GM12878 (cell line): ENCODE measurements around the gene SPPL3. TPM values are rescaled to one million over a fixed set of nuclear protein-coding genes. Genes with fewer than 3 reads are reported as not detected.

Experiments
- ATAC-seq: fragments of 200-7000 bp; cut with Tn5 transposase; 3 replicates; pipeline ENCODE4 v1.9.1; 2020; ENCODE audit warnings: mild to moderate bottlenecking, moderate library complexity
- BruUV-seq: library from RNA; stranded (reverse); fragments of 400-500 nt; replicated peaks from 2 replicates; lab custom pipeline; 2021; lab: Mats Ljungman, UMichigan
- CTCF ChIA-PET: fragments of 300-600 bp; sonication (Branson Sonifier 250); formaldehyde crosslinking; extraction: SDS; loops from one replicate; lab custom pipeline; 2021; ENCODE audit warnings: inconsistent platforms; lab: Yijun Ruan, JAX
- POLR2A ChIA-PET: fragments of 350-600 bp; formaldehyde crosslinking; extraction: SDS; loops from one replicate; lab custom pipeline; 2021; ENCODE audit warnings: inconsistent platforms; lab: Charles Lee
- RAD21 ChIA-PET: fragments of 300-600 bp; sonication (Branson Sonifier 250); formaldehyde crosslinking; loops from one replicate; lab custom pipeline; 2023; ENCODE audit warnings: antibody characterized with exemption; ENCODE audit not compliant: unreplicated experiment; lab: Charles Lee
- SMC1A ChIA-PET: fragments of 300-600 bp; sonication (Branson Sonifier 250); formaldehyde crosslinking; loops from one replicate; lab custom pipeline; 2023; ENCODE audit not compliant: unreplicated experiment, uncharacterized antibody; lab: Charles Lee
- DNase-seq: peaks from one replicate; pipeline ENCODE4 v3.0.0-alpha.2; 2011; ENCODE audit warnings: low read depth, low spot score
- FAIRE-seq: peaks from 3 replicates; lab custom pipeline; 2011; peaks lifted over from hg19 to GRCh38; lab: Jason Lieb, UNC
- H2AFZ ChIP-seq: 2 replicates; pipeline ENCODE4 v1.6.0; 2011; ENCODE audit warnings: low read depth, low read length, control low read depth; ENCODE audit not compliant: control insufficient read depth
- H3K27ac ChIP-seq: 2 replicates; pipeline ENCODE4 v1.5.1; 2011; ENCODE audit warnings: control low read depth; ENCODE audit not compliant: control insufficient read depth, insufficient read depth
- H3K27me3 ChIP-seq, 2 experiments: replicated peaks in 1 of 2; 2 replicates each; pipeline versions ENCODE4 v1.6.0 to v1.6.1; 2011; ENCODE audit warnings: low read length in 1 of 2; ENCODE audit not compliant: control insufficient read depth in 2 of 2, insufficient read depth in 2 of 2
- H3K36me3 ChIP-seq, 2 experiments: 2 replicates each; pipeline ENCODE4 v1.5.1; 2011; ENCODE audit warnings: low read length in 1 of 2; ENCODE audit not compliant: control insufficient read depth in 2 of 2, insufficient read depth in 2 of 2
- H3K4me1 ChIP-seq: 2 replicates; pipeline ENCODE4 v1.6.1; 2011; ENCODE audit warnings: mild to moderate bottlenecking, low read length, moderate library complexity, mixed read lengths; ENCODE audit not compliant: control insufficient read depth, insufficient read depth
- H3K4me2 ChIP-seq: 2 replicates; pipeline ENCODE4 v1.6.0; 2011; ENCODE audit warnings: control low read depth; ENCODE audit not compliant: control insufficient read depth, insufficient read depth
- H3K4me3 ChIP-seq: fragments of 200-600 bp; sonication (generic); 2 replicates; pipeline ENCODE4 v1.5.1; 2016
- H3K79me2 ChIP-seq: 2 replicates; pipeline ENCODE4 v1.6.0; 2011; ENCODE audit warnings: low read length; ENCODE audit not compliant: control insufficient read depth, insufficient read depth
- H3K9ac ChIP-seq: 2 replicates; pipeline ENCODE4 v1.8.0; 2011; ENCODE audit warnings: low read length, control low read depth, mixed read lengths; ENCODE audit not compliant: control insufficient read depth, insufficient read depth
- H3K9me3 ChIP-seq: replicated peaks from 3 replicates; pipeline ENCODE4 v1.5.1; 2011; ENCODE audit warnings: mild to moderate bottlenecking, low read length; ENCODE audit not compliant: control insufficient read depth, insufficient read depth
- H4K20me1 ChIP-seq: 2 replicates; pipeline ENCODE4 v1.6.0; 2011; ENCODE audit not compliant: control insufficient read depth, insufficient read depth
- CTCF ChIP-seq, 3 experiments: IDR thresholded peaks in 2 of 3; conservative IDR thresholded peaks in 1 of 3; 2 replicates each; pipeline ENCODE4 v1.5.1; 2011; ENCODE audit warnings: low read depth in 3 of 3, low read length in 3 of 3, mild to moderate bottlenecking in 3 of 3, control low read depth in 2 of 3, moderate library complexity in 2 of 3, inconsistent platforms in 1 of 3, mixed read lengths in 1 of 3; ENCODE audit not compliant: control insufficient read depth in 2 of 3, insufficient read depth in 1 of 3; ENCODE audit errors: extremely low read depth in 1 of 3
- GABPA ChIP-seq: IDR thresholded peaks from 2 replicates; pipeline ENCODE4 v1.6.1; 2014; ENCODE audit warnings: antibody characterized with exemption, low read depth, mild to moderate bottlenecking, inconsistent platforms
- POLR2AphosphoS2 ChIP-seq: IDR thresholded peaks from 2 replicates; pipeline ENCODE4 v1.6.1; 2011; ENCODE audit warnings: low read depth, mild to moderate bottlenecking, low read length, improper control_type of control experiment, moderate library complexity
- POU2F2 ChIP-seq: IDR thresholded peaks from 3 replicates; pipeline ENCODE4 v1.6.1; 2011; ENCODE audit warnings: low read depth, mild to moderate bottlenecking, low read length, borderline replicate concordance
- RAD21 ChIP-seq: IDR thresholded peaks from 2 replicates; pipeline ENCODE4 v1.6.1; 2011; ENCODE audit warnings: mild to moderate bottlenecking, low read depth, low read length, moderate library complexity; ENCODE audit not compliant: insufficient read depth
- RUNX3 ChIP-seq: IDR thresholded peaks from 2 replicates; pipeline ENCODE4 v1.6.1; 2012; ENCODE audit warnings: low read length, inconsistent platforms
- SMARCA5 ChIP-seq: fragments of 450-650 bp; IDR thresholded peaks from 2 replicates; pipeline ENCODE4 v1.6.1; 2017; ENCODE audit warnings: mild to moderate bottlenecking
- SMC3 ChIP-seq: IDR thresholded peaks from 2 replicates; pipeline ENCODE4 v1.6.1; 2011; ENCODE audit warnings: low read length, improper control_type of control experiment, borderline replicate concordance
- SUZ12 ChIP-seq: fragments of 200-600 bp; sonication (generic); IDR thresholded peaks from one replicate; pipeline ENCODE4 v1.6.1; 2018; ENCODE audit warnings: antibody characterized with exemption, mild to moderate bottlenecking; ENCODE audit not compliant: unreplicated experiment
- YY1 ChIP-seq: IDR thresholded peaks from 2 replicates; pipeline ENCODE4 v1.6.1; 2011; ENCODE audit warnings: low read depth, mild to moderate bottlenecking, low read length
- ZBTB40 ChIP-seq: fragments of 450-650 bp; IDR thresholded peaks from 2 replicates; pipeline ENCODE4 v1.6.1; 2016; ENCODE audit warnings: mild to moderate bottlenecking, moderate library complexity, borderline replicate concordance
- ZSCAN29 ChIP-seq: fragments of 450-650 bp; IDR thresholded peaks from 2 replicates; pipeline ENCODE4 v1.6.1; 2017; ENCODE audit warnings: mild to moderate bottlenecking, moderate library complexity
- WGBS: methylation state at CpG from one replicate; pipeline ENCODE4 v1.1.6; 2016; ENCODE audit warnings: low lambda C conversion rate; ENCODE audit not compliant: insufficient replicate concordance, insufficient coverage; ENCODE audit errors: missing lambda C conversion rate; 5-methylcytosine and 5-hydroxymethylcytosine counted together
- in situ Hi-C: fragments of 300-500 bp; cut with MboI; formaldehyde crosslinking; loops from 9 replicates; pipeline ENCODE4 v1.14.3; 2018; ENCODE audit warnings: mixed read lengths
- intact Hi-C: fragments of 100-400 bp; cut with micrococcal nuclease; formaldehyde crosslinking; loops from one replicate; pipeline ENCODE4 v1.14.2; 2022; ENCODE audit not compliant: unreplicated experiment
- polyA plus RNA-seq, 11 experiments: library from polyadenylated mRNA; depleted of rRNA in 4 of 11; unstranded in 6 of 11; stranded (reverse) in 5 of 11; fragments of >200 nt; fragmentation: Nextera tagmentation in 4 of 11; fragmentation: Illumina TruSeq in 1 of 11; extraction: Ambion mirVana in 4 of 11; extraction: Trizol in 1 of 11; gene quantifications; 1 replicate in 1 of 11; 2 replicates in 10 of 11; pipeline versions ENCODE4 v1.2.1 to v1.2.3, GENCODE V29; 2011 to 2016; ENCODE audit warnings: inconsistent platforms in 2 of 11, missing spikeins in 2 of 11, low read depth in 1 of 11
- total RNA-seq, 4 experiments: library from RNA; depleted of rRNA in 3 of 4; stranded (reverse); fragments of >200 nt in 3 of 4; fragmentation: Illumina TruSeq in 1 of 4; extraction: Trizol in 1 of 4; gene quantifications; 2 replicates each; pipeline versions ENCODE4 v1.2.1 to v1.2.3, GENCODE V29; 2013 to 2021

The SPPL3 gene
- total and polyA plus RNA-seq, 10 of the 15 experiments (the other 5 are each of a cell fraction or from before 2014, with no cell fraction given): 4.3 to 45.5 (median 11.7) TPM

GRCh38 chr12:120713861-120714482 is 190.2 kb downstream of the SPPL3 start:
- H3K4me3 ChIP-seq: no peak overlapping the region
- BruUV-seq: no TSS peak
- POLR2A ChIA-PET: interaction anchor here (0.6 kb wide), 1 partner anchor 259 kb away, joined by 3 read pairs; no protein-coding TSS in a partner anchor
- intact Hi-C loops: loop anchor here (1.0 to 5.0 kb wide), 5 partner anchors 27 to 258 kb away; partner anchors contain the start of gene MLEC
- H3K27me3 ChIP-seq: no peaks in the 10 kb centered on the region
- CTCF ChIA-PET: interaction anchor here (0.9 to 2.1 kb wide), 10 partner anchors 15 to 258 kb away, joined by 3 to 23 read pairs (median 4); no protein-coding TSS in a partner anchor
- no peak overlapping the region; the same call in 1 of the 2 replicates for H3K4me2 ChIP-seq
- H3K36me3 ChIP-seq: peaks cover 3 to 28% of the 10 kb centered on the region in 2 experiments
- peaks cover 15% of the 10 kb centered on the region for H3K4me1 ChIP-seq
- TF ChIP-seq POU2F2 (peak; percentile 39; the same call in 1 of the 3 replicates), POLR2AphosphoS2 (no peak), ZBTB40 (peak; percentile 40; the same call in 1 of the 2 replicates), SUZ12 (no peak), YY1 (peak; percentile 63; the same call in 1 of the 2 replicates), SMC3 (peak; percentile 97), SMARCA5 (peak; percentile 59; the same call in 1 of the 2 replicates), RUNX3 (peak; percentile 69), ZSCAN29 (no peak), RAD21 (peak; percentile 90), CTCF (IDR thresholded peaks at IDR 0.05 in 2 of 3, conservative IDR thresholded peaks at IDR 0.05 in 1 of 3; ENCODE audit: control insufficient read depth in 2 of 3, extremely low read depth in 1 of 3, insufficient read depth in 1 of 3, low read depth in 3 of 3, low read length in 3 of 3) (peak; percentile 84 to 90 (median 87)), GABPA (0 out of 2 replicates have a peak, but pooled peaks have one; percentile 34)
- TF ChIP-seq, all 136 proteins: peak for 9
- WGBS: 0% methylated on average over 4 of the region's 4 CpGs
- Histone ChIP-seq H3K79me2 (peaks cover 15% of the 10 kb centered on the region), H4K20me1 (no peaks in the 10 kb centered on the region), H3K9me3 (no peaks in the 10 kb centered on the region), H2AFZ (no peak overlapping the region), H3K27ac (no peak overlapping the region), H3K9ac (no peak overlapping the region)
- in situ Hi-C loops: loop anchor here (5.0 kb wide), 2 partner anchors 67 to 132 kb away; partner anchors contain the start of gene POP5
- ChIA-PET RAD21 (interaction anchor here (0.7 to 2.1 kb wide), 7 partner anchors 14 to 258 kb away, joined by 3 to 9 read pairs (median 4); no protein-coding TSS in a partner anchor), SMC1A (interaction anchor here (0.7 to 6.4 kb wide), 6 partner anchors 26 to 258 kb away, joined by 3 to 43 read pairs (median 3); no protein-coding TSS in a partner anchor)
- DNase-seq (peak; percentile 40), ATAC-seq (peak; percentile 80), FAIRE-seq (peak; percentile 94)
